B cell (primary cell): ENCODE results near the gene RETREG1.

Source experiments
- CTCF ChIP-seq: fragments of 200-600 bp; IDR thresholded peaks from one replicate; pipeline ENCODE4 v1.8.0; 2022; ENCODE audit warnings: antibody characterized with exemption, mild to moderate bottlenecking
- EZH2 ChIP-seq: IDR thresholded peaks from 2 replicates; pipeline ENCODE4 v1.6.1; 2012; ENCODE audit warnings: borderline replicate concordance, low read depth, mild to moderate bottlenecking, moderate library complexity, low read length; ENCODE audit not compliant: insufficient read depth, poor library complexity, severe bottlenecking

- TF ChIP-seq CTCF (no peak), EZH2 (no peak)
Measured at GRCh38 chr5:16446993-16447392, 169.8 kb downstream of the RETREG1 start.
